ENCODE measurements around the gene WIPF3.

WIPF3 gene

GRCh38 chr7:29851487-29851886 is 45.2 kb downstream of the WIPF3 start:
- DNase-seq (ENCODE audit: low read depth, low spot score) = no peak
- TF ChIP-seq, protein P1, sequence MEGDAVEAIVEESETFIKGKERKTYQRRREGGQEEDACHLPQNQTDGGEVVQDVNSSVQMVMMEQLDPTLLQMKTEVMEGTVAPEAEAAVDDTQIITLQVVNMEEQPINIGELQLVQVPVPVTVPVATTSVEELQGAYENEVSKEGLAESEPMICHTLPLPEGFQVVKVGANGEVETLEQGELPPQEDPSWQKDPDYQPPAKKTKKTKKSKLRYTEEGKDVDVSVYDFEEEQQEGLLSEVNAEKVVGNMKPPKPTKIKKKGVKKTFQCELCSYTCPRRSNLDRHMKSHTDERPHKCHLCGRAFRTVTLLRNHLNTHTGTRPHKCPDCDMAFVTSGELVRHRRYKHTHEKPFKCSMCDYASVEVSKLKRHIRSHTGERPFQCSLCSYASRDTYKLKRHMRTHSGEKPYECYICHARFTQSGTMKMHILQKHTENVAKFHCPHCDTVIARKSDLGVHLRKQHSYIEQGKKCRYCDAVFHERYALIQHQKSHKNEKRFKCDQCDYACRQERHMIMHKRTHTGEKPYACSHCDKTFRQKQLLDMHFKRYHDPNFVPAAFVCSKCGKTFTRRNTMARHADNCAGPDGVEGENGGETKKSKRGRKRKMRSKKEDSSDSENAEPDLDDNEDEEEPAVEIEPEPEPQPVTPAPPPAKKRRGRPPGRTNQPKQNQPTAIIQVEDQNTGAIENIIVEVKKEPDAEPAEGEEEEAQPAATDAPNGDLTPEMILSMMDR (IDR thresholded peaks at IDR 0.05; ENCODE audit: low read depth, low read length) = no peak
- no peak overlapping the region for H3K4me3 ChIP-seq (ENCODE audit: low read depth, low read length)
- in situ Hi-C loops (cut with HindIII; ENCODE audit: low sequenced_read_pairs) = no loop called here

- H3K4me3 ChIP-seq (ENCODE audit: low read depth, low read length) = no peak overlapping the region
- no peak for DNase-seq (ENCODE audit: low read depth, low spot score)
- TF ChIP-seq, protein P1 (IDR thresholded peaks at IDR 0.05; ENCODE audit: low read depth, low read length) = no peak
- in situ Hi-C loops (cut with HindIII; ENCODE audit: low sequenced_read_pairs) = no loop called here
Observed at GRCh38 chr7:29852457-29852856, 46.1 kb downstream of the WIPF3 start.

DNA sequence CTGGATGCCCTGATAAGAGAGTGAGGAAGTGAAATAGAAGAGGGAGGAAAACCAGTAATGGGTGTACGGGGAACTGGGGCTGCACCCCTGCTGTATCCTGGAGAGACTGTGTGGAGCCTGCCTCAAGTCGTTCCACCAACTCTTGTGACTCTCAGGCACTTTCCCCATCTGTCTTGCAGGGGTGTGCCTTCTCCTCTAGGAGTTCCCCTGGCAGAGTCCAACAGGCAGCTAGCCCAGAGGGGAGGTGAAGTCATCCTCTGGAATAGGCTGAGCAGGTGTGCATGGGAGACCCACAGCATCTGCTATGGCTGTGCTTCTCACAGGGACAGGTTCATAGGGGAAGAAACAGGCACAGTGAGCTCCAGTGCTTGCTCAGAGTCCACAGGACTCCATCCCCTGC is 46.8 kb downstream of the WIPF3 start:
- TF ChIP-seq, protein P1 (IDR thresholded peaks at IDR 0.05; ENCODE audit: low read depth, low read length) = no peak
- in situ Hi-C loops (cut with HindIII; ENCODE audit: low sequenced_read_pairs) = no loop called here
- DNase-seq (ENCODE audit: low read depth, low spot score) = no peak
- no peak overlapping the region for H3K4me3 ChIP-seq (ENCODE audit: low read depth, low read length)

GRCh38 chr7:29853789-29854188 is 47.5 kb downstream of the WIPF3 start:
- in situ Hi-C loops (cut with HindIII; ENCODE audit: low sequenced_read_pairs) = no loop called here
- TF ChIP-seq, protein P1 (IDR thresholded peaks at IDR 0.05; ENCODE audit: low read depth, low read length) = no peak
- no peak for DNase-seq (ENCODE audit: low read depth, low spot score)
- H3K4me3 ChIP-seq (ENCODE audit: low read depth, low read length) = no peak overlapping the region

DNA sequence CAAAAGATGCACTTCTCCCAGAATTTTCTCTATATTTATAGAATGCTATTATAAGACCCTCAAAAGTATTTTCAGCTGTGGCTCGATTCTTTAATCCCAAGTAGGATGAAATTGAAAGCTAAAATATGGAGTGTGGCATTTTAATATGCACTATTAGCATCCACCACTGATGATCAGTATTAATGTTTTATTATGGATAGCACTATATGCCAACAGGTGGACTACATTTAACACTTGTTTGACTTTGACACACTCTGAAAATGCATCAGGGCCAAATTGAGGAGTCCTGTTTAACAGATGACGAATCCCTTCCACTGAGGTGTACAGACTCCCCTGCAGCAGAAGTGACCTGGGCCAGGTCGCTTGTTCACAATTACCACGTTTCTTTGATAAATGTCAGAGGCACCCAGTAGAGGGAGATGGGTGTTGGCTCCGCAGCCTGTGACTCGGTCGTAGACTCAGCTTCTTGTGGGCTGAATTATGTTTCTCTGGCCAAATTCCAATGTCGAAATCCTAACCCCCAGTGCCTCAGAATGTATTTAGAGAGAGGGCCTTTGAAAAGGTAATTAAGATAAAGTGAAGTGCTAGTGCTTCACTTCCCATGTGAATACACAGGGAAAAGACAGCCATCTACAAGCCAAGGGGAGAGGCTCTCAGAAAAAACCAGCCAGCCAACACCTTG is 48.1 kb downstream of the WIPF3 start:
- H3K4me3 ChIP-seq (ENCODE audit: low read depth, low read length) = no peak overlapping the region
- no peak for DNase-seq (ENCODE audit: low read depth, low spot score)
- TF ChIP-seq, protein P1 (IDR thresholded peaks at IDR 0.05; ENCODE audit: low read depth, low read length) = peak; percentile 2
- in situ Hi-C loops (cut with HindIII; ENCODE audit: low sequenced_read_pairs) = no loop called here

DNA sequence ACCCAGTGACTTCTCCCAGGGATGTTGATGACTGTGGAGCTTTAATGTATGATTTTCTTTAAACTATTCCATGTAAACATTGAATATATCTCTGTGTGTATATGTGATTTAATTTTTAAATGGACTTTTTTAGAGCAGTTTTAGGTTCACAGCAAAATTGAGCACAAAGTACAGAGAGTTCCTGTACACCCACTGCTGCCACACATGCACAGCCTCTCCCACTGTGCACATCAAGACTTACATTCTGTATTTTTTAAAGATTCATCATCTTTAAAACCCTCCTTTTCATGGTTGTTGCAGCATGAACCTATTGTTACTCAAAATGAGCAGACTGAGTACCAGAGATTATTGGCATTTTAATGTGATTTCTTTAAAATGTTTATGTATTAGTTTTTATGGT is 51.3 kb downstream of the WIPF3 start:
- DNase-seq (ENCODE audit: low read depth, low spot score) = no peak
- TF ChIP-seq, protein P1 (IDR thresholded peaks at IDR 0.05; ENCODE audit: low read depth, low read length) = no peak
- H3K4me3 ChIP-seq (ENCODE audit: low read depth, low read length) = no peak overlapping the region
- in situ Hi-C loops (cut with HindIII; ENCODE audit: low sequenced_read_pairs) = no loop called here
